Suprapubic skin (tissue), 4 donors: ENCODE results near the gene CHST4.

Experiments
- CTCF ChIP-seq, 2 donors: fragments of 200-600 bp in 1 of 2; fragments of 450-650 bp in 1 of 2; sonication (generic) in 1 of 2; IDR thresholded peaks; one replicate each; pipeline ENCODE4 v1.5.1; 2016 to 2019; ENCODE audit warnings: antibody characterized with exemption in 2 of 2, mild to moderate bottlenecking in 1 of 2, moderate library complexity in 1 of 2
- EP300 ChIP-seq: sonication (generic); formaldehyde crosslinking; IDR thresholded peaks from one replicate; pipeline ENCODE4 v1.6.1; 2017; ENCODE audit warnings: antibody characterized with exemption
- POLR2A ChIP-seq, 2 donors: fragments of 450-650 bp; IDR thresholded peaks; one replicate each; pipeline ENCODE4 v1.6.1; 2017; ENCODE audit warnings: antibody characterized with exemption in 2 of 2, mild to moderate bottlenecking in 2 of 2, moderate library complexity in 2 of 2
- POLR2AphosphoS5 ChIP-seq, 3 donors: sonication (generic); formaldehyde crosslinking; IDR thresholded peaks; one replicate each; pipeline ENCODE4 v1.6.1; 2017; ENCODE audit warnings: antibody characterized with exemption in 3 of 3

- TF ChIP-seq CTCF (IDR thresholded peaks at IDR 0.05) = no peak
- no peak for TF ChIP-seq POLR2A (IDR thresholded peaks at IDR 0.05)
- TF ChIP-seq POLR2AphosphoS5 (IDR thresholded peaks at IDR 0.05) = no peak
- TF ChIP-seq EP300 = no peak
Observed at GRCh38 chr16:71500964-71501363, 25.3 kb upstream of the CHST4 start.
